H54 (cell line): ENCODE results near the gene THBS2.

Experiments
- DNase-seq: peaks from one replicate; pipeline ENCODE4 v3.0.0; 2011; ENCODE audit warnings: low spot score, mixed read lengths; ENCODE audit not compliant: insufficient read length
- FAIRE-seq: peaks from 3 replicates; lab custom pipeline; 2011; peaks lifted over from hg19 to GRCh38; lab: Jason Lieb, UNC
- POLR2A ChIP-seq: IDR thresholded peaks from 2 replicates; pipeline ENCODE4 v1.6.1; 2011; ENCODE audit warnings: low read depth, mild to moderate bottlenecking, low read length

Gene THBS2

DNA sequence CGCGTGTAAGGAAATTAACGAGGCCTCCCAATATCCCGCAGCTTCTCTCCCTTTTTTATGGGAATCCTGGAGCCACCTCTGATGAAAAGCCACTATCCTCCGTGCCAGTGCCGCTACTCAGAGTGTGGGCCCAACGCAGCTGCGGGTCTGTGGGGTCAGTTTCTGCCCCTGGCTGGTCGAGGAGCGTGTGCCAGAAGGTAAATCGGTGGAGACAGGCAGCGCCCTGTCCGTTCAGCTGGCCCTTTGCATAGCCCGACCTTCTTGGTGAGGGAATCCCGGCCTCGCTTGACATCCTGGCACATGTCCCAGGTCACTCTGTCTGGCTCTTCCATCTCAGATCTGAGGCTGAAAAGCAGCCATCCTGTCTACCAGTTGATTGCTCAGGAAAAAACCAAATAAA lies 4.6 kb downstream of the THBS2 start:
- TF ChIP-seq POLR2A, result no peak
- DNase-seq (no peak), FAIRE-seq (no peak)

- FAIRE-seq, result no peak
Measured at GRCh38 chr6:169248521-169248971, 5.1 kb downstream of the THBS2 start.

DNA sequence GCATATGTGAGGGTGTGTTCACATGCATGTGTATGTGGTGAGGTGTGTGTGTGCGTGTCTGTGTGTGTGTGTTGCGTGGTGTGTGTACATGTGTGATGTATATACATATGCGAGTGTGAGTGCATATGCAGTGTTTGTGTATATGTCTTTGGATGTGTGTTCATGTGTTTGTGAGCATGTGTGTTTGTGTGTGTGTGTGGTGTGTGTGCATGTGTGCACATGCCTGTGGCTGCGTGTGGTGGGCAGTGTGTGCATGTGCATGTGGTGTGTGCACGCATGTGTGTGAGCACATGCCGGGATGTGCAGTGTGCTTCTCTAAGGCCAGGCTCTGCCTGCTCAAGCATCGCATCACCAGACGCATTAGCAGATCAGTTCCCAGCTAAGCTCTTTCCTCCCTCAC lies 5.7 kb downstream of the THBS2 start:
- no peak for TF ChIP-seq POLR2A
- no peak for FAIRE-seq
- no peak for DNase-seq

More at GRCh38 chr6:169248521-169248971, 5.1 kb downstream of the THBS2 start:
- TF ChIP-seq POLR2A, result no peak
- DNase-seq, result no peak

- DNase-seq, result no peak
- FAIRE-seq, result no peak
- no peak for TF ChIP-seq POLR2A
Measured at GRCh38 chr6:169247419-169247818, 6.2 kb downstream of the THBS2 start.

DNA sequence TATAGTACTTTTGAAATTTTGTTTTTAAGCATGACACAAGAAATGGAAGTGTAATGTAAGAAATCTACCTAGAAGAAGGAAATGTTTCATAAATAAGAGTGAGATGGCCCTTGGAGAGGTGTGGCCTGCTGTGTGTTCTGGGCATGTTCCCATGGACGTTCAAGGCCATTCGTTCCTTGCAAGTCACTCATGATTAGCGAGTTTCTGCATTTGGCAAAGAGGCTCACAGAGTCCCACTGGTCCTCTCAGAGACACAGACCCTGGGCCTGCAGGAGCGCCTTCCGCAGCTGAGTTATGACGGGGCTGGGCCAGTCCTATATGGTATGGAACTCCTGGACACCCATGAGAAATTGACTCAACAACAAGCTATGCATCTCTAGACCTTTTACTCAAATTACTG lies 7.2 kb downstream of the THBS2 start:
- TF ChIP-seq POLR2A, result no peak
- FAIRE-seq (no peak), DNase-seq (no peak)

DNA sequence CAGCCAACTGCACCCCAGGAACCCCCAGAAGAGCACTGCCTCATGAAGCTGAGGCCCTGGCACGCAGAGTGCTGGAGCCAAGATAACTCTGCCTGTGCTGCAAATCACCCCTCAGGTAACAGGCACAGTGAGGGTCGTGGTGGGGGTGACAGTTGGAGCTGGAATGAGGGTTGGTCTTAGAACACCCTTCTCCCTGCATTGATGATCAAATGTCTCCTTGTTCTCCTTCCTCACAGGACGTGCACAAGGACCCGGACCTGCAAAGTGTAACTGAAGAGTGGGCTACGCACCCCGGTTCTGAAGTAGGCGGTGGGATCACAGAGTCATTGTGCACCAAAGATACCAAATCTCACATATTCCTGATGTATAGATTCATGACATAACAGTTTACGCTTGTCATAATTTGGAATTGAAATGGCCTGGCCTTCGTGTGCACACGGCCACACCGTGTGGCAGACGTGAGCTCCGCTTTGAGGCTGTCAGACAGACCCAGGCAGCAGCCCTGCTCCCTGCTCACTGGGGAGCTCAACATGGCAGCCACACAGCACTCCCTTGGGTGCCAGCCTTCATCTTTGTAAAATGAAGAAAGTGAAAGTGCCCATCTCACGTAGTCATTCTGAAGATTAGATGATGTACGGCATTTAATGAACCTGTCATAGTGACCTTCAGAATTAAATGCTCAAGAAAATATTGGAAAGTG lies 8.8 kb downstream of the THBS2 start:
- FAIRE-seq (no peak), DNase-seq (no peak)
- no peak for TF ChIP-seq POLR2A

GRCh38 chr6:169243661-169244060 lies 10.0 kb downstream of the THBS2 start:
- no peak for TF ChIP-seq POLR2A
- DNase-seq, result no peak
- no peak for FAIRE-seq

DNA sequence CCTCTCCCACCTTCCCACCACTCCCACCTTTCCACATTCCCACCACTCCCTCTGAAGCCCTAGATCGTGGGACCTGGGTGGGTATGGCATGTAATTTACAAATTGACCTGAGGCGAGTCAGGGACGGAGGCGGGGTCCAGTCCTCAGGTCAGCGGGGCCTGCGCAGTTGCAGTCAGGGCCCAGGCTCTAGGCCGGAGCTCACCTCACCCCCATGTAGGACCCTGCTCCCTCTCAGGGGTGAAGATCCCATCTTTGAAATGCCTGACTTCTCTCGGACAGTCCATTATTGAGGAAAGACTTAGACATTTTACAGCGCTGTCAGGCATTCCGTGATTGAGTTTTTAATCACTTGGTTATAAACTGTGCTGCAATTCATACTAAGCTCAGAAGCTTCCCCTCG lies 10.5 kb downstream of the THBS2 start:
- TF ChIP-seq POLR2A, result no peak
- no peak for DNase-seq
- FAIRE-seq, result no peak

GRCh38 chr6:169241688-169242350 lies 11.8 kb downstream of the THBS2 start:
- no peak for TF ChIP-seq POLR2A
- DNase-seq, result no peak
- no peak for FAIRE-seq

- FAIRE-seq (no peak), DNase-seq (no peak)
- no peak for TF ChIP-seq POLR2A
Measured at GRCh38 chr6:169240591-169241390, 12.9 kb downstream of the THBS2 start.

DNA sequence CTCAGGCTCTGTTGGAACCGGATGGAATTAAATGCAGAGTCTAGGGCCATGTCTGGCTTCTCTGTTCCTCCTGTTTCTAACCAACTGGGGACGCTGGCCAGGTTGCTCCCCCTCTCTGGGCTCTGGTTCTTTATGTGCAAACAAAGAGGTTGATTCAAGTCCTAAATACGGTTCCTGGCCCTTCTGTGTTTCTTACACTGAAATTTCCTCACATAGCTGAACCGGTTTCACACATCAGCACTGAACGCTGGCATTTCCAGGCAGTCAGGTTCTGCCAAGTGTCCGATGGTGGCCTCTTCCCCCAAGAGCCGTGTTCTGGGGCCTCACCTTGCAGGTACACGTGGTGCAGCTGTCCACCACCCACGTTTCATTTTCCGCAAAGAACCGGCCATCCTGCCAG lies 13.5 kb downstream of the THBS2 start:
- no peak for DNase-seq
- FAIRE-seq, result no peak
- no peak for TF ChIP-seq POLR2A

DNA sequence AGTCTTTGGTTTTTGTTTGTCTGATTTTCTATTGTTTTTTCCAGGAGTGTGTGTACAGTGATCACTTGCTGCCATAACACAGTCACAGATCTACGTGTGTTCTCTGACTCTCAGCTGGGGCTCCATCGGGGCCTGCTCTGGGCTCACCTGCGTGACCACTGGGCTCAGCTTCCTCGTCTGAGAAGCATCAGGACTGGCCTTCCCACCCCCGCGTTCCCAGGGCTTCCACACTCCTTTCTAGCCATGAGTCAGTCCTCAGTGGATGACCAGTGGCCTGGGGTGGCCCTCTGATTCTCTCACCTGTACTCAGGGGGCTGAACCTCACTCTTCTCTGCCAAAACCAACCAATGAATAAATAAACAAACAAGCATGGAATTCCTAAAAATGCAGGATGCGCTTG lies 14.5 kb downstream of the THBS2 start:
- TF ChIP-seq POLR2A, result no peak
- DNase-seq (no peak), FAIRE-seq (no peak)

DNA sequence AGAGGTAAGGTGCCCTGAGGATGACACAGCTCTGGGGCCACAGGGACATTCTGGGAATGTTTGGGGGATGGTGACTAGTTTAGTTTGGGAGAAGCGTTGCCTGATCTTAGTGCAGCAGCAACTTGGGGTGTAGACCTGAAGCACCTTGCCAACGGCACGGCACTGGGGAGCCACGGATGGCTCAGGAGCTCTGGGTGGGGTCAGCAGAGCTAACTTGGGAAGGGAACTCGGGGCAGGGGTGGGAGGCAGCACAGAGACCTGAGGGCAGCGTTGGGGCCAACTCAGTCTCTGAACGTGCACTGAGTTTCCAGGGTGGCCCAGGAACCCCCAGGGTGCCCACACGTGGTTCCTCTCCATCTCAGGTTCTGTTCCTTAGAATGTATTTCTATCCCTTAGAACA lies 14.9 kb downstream of the THBS2 start:
- TF ChIP-seq POLR2A, result no peak
- no peak for FAIRE-seq
- DNase-seq, result no peak

DNA sequence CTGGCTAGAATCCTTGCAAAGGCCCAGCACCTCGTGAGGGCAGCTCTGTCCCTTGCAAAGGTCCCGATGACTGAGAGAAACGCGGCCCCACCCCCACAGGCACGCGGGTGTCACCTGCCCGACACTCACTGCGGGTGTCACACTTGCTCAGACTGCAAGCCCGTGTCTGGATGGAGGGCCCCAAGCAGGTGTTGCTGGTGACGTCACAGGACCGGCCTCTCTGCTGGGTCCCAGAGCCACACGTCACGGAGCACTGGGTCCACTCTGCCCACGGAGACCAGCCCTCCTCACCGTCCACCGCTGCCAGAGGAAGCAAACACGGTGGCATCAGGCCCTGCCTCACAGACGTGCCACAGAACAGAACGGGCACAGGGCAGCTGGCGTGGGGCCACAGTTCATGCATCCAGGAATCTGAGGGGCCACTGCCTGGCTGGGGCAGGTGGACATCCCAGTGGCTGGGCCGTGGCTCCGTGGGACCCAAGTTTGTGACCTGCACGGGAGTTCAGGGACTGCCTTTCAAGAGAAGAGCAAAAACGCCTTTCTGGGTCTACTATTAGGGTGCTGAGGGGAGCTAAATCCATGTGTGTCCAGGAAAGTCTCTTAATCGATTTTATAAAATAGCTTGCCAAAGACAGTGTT lies 16.0 kb downstream of the THBS2 start:
- DNase-seq, result no peak
- no peak for TF ChIP-seq POLR2A
- no peak for FAIRE-seq
